UCSD-AML1 (cell line): ENCODE results near the gene UBB.

Source experiments
- DNase-seq: peaks from one replicate; lab custom pipeline; 2025; ENCODE audit not compliant: unreplicated experiment; lab: John Stamatoyannopoulos, UW

UBB gene

DNA sequence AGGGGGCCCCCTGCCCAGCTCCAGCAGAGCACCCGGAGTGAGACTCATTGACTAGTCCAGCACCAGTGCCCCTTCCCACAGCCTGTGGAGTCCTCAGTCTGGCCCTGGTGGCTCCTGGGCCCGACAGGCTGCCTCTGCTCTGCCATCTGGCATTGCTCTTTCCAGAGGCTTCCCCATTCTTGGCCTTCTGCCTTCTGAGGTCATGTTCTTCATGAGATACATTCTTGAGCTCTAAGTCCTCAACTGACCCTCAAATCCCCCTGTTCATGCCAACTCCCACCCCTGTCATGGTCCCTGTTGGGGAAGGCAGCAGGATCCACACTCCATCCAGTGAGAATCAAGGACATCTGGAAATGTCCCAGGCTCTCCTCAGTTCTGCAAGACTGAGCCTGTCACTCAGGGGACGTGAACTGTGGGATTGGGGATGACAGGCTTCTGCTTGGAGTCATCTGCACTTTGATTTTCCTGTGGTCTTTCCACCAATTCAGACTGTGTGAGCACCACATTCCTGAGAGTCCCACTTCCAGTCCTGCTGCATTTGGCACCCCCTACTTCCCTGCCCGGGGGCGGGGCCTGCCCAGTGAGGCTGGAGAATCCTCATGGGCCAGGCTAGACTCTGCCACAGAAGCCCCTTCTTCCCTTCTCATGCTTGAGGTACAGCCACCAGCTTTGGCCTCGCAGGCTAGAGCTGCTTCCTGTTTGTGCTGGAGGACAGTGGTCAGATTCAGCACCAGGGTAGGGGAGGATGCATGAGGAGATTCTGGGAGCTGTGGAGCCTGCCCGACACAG lies 37.2 kb downstream of the UBB start:
- DNase-seq, result no peak

DNA sequence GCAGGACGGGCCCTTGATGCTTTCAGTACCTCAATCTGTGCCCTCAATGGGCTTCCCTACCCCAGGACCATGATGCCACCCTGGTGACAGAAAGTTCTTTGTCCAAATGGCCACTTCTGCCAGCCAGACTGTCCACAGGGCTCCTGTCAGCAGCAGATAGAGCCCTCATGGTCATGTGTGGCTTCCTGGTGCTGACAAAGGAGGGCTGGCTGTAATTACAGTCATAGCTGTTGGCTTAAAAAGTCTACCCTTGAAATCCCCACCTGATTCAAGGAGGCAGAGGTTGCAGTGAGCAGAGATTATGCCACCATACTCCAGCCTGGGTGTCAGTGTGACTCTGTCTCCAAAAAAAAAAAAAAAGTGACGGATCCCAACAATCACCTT lies 37.8 kb downstream of the UBB start:
- no peak for DNase-seq

DNA sequence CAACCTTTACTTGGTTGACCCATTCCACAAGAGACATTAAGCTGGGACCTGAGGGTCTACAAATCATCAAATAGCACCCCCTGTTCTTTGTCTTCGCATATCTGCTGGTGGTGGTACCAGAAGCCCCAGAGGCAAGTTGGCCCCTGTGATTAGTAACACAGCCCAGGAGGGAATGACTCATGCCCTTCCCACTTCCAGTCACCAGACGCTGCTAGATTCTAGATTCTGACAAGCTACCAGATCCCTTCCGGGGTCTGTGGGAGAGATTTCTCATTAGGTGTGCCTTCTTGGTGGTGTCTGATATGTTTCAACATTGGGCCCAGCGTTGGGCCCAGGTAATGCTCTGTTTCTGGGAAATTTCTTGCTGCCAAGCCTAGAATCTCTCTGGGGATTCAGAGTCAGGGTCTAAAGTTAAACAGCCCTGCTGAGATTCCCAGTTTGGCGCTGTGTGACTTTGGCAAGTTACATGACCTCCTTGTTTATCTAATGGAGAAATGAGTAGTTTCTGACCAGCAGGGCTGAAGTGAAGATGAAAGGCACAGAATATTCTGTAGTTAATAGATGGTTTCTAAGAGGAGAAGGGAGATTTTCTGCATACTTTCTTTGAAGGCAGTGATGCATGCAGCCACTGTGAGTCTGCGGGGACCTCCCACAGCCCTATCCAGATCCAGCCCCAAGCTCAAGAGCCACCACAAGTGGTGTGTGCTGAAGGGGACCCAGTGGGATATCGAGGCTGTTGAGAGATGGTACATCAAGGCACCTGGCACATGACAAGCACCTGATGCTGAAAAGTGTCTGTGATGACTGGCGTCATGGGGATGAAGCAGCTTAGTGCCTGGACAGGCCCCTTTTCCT lies 38.4 kb downstream of the UBB start:
- no peak for DNase-seq

GRCh38 chr17:16419929-16420271 lies 39.0 kb downstream of the UBB start:
- DNase-seq, result peak; percentile 55

- DNase-seq, result no peak
These were observed 41.5 kb downstream of the UBB start for GRCh38 chr17:16422416-16422815.

DNA sequence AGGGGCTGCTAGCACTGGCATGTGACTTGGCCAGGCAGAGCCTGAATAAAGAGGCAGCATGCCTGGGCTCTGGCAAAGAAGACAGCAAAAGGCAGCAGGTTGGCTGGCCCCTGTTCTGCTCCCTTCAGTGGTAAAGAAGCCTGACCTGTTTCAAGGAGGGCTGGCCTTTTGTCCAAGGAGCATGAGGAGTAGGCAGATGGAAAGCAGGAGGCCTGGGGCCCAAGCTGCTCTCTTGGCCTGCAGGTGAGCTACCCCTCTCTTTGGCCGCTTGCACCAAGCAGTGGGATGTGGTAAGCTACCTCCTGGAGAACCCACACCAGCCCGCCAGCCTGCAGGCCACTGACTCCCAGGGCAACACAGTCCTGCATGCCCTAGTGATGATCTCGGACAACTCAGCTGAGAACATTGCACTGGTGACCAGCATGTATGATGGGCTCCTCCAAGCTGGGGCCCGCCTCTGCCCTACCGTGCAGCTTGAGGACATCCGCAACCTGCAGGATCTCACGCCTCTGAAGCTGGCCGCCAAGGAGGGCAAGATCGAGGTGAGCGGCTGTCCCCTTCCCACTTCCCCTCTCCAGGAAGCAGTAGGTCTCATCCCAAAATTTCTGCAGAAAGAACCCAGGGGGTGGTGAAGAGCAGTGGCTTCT lies 42.5 kb downstream of the UBB start:
- no peak for DNase-seq

GRCh38 chr17:16425202-16425601 lies 44.3 kb downstream of the UBB start:
- no peak for DNase-seq

GRCh38 chr17:16425698-16426659 lies 45.1 kb downstream of the UBB start:
- DNase-seq, result no peak

DNA sequence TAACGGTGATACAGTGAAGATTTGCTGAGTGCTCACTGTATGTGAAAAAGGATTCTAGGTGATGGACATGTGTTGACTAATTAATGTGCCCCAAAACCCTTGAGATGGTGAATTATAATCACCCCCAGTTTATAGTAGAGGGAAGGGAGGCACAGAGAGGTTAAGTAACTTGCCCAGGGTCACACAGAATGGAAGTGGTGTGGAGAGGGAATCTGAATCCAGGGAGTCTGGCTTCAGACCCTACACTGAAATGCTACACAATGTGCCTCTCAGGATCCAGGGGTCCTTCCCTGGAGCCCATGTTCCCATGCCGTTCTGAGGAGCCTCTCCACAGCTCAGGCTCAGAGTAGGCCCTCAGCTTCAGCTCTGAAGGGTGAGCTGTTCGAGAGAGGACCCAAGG lies 46.1 kb downstream of the UBB start:
- DNase-seq, result no peak

GRCh38 chr17:16428098-16428882 lies 47.4 kb downstream of the UBB start:
- DNase-seq, result no peak

DNA sequence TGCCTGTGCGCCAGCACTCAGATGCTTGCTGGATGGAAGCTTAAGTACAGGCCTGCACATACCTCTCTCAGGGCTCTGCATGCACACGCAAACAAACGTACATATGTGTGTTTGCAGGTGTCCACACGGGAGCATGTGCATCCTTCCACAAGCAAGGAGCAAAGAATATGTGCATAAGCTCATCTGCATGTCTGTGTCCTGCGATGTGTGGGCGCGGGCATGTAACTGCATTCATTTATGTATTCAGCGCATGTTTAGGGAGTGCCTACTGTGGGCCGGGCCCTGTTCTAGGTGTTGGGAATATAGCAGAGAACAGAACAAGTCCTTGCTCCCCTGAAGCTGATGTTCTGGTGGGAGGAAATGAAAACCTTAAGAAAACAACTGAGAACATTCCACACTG lies 48.2 kb downstream of the UBB start:
- no peak for DNase-seq

DNA sequence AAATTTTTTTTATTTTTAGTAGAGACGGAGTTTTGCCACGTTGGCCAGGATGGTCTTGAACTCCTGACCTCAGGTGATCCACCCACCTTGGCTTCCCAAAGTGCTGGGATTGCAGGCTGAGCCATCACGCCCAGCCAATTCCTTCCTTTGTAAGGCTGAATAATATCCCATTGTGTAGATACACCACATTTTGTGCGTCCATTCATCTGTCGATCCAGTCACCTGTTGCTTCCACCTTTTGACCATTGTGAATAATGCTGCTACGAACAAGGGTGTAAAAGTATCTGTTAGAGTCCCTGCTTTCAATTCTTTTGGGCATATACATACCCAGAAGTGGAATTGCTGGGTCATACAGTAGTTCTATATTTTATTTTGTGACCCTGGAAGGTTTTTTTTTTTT lies 49.8 kb downstream of the UBB start:
- DNase-seq, result no peak

DNA sequence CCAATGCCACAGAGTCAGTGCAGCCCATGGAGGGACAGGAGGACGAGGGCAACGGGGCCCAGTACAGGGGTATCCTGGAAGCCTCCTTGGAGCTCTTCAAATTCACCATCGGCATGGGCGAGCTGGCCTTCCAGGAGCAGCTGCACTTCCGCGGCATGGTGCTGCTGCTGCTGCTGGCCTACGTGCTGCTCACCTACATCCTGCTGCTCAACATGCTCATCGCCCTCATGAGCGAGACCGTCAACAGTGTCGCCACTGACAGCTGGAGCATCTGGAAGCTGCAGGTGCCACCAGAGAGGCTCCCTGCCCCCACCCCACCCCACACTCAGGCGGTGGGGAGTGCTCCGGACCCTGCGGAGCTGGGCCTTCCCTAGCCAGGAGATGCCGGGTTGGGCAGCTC lies 51.1 kb downstream of the UBB start:
- no peak for DNase-seq
